ENCODE data around the gene CPEB3.

DNA sequence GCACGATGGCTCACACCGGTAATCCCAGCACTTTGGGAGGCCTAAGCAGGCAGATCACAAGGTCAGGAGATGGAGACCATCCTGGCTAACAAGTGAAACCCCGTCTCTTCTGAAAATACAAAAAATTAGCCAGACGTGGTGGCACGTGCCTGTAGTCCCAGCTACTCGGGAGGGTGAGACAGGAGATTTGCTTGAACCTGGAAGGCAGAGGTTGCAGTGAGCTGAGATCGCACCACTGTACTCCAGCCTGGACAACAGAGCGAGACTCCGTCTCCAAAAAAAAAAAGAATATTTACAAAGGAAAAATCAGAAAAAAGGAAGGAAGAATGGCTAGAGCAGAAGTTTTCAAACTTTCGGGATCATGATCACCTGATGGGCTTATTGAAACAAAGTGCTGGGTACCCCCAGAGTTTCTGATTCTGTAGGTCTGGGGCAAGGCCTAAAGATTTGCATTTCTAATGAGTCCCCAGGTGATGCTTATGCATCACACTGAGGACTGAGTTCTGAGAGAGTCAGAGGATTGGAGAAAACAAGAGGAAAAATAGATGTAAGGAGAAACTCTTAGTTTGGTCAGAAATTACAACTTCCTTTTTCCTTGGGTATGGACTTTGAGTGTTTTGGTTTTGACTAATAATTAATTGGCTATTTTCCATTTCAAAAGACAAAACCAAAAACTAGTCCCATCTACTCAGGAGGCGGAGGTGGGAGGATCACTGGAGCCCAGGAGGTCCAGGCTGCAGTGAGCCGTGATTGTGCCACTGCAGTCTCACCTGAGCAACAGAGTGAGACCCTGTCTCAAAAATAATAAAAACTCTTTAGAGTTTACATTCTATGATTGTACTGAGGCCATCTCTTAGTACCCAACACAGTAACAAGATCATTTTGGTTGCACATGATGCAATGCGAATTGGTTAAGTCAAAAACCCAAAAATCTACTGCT lies 14.5 kb upstream of the CPEB3 start:
- TF ChIP-seq, protein P1, sequence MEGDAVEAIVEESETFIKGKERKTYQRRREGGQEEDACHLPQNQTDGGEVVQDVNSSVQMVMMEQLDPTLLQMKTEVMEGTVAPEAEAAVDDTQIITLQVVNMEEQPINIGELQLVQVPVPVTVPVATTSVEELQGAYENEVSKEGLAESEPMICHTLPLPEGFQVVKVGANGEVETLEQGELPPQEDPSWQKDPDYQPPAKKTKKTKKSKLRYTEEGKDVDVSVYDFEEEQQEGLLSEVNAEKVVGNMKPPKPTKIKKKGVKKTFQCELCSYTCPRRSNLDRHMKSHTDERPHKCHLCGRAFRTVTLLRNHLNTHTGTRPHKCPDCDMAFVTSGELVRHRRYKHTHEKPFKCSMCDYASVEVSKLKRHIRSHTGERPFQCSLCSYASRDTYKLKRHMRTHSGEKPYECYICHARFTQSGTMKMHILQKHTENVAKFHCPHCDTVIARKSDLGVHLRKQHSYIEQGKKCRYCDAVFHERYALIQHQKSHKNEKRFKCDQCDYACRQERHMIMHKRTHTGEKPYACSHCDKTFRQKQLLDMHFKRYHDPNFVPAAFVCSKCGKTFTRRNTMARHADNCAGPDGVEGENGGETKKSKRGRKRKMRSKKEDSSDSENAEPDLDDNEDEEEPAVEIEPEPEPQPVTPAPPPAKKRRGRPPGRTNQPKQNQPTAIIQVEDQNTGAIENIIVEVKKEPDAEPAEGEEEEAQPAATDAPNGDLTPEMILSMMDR (conservative IDR thresholded peaks at IDR 0.05) = no peak
- TF ChIP-seq ZFX (IDR thresholded peaks at IDR 0.05) = no peak
